GM18868 (cell line): ENCODE results near the gene CYP19A1.

Source experiments
- ATAC-seq: cut with Tn5 transposase; IDR thresholded peaks from one replicate; pipeline ENCODE4 v1.9.1; 2021; ENCODE audit warnings: mild to moderate bottlenecking, moderate library complexity; ENCODE audit not compliant: unreplicated experiment

The CYP19A1 gene

DNA sequence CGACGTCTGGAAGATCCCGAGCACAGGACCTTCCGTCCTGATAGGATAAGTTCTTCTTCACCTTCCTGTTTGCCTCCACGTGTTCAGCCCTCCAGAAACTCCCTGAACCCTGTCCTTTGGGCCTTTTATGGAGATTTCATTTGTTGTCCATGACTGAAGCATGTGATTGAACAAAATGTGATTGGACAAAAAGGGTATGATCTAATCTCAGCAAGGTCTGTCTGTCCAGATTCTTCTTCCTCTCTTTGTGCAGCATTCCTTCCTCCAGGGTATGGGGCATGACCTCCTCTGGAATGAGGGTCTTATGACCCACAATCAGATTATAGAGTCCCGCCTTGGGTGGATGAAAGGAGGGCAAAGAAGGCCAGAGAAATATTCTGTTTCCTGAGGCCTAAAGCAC, at the start of gene CYP19A1:
TSS of gene CYP19A1 (minus strand) at position 101 of the 400 bp plus-strand sequence. CDS start 95,684 bp downstream, outside the sequence.
- ATAC-seq = no peak

DNA sequence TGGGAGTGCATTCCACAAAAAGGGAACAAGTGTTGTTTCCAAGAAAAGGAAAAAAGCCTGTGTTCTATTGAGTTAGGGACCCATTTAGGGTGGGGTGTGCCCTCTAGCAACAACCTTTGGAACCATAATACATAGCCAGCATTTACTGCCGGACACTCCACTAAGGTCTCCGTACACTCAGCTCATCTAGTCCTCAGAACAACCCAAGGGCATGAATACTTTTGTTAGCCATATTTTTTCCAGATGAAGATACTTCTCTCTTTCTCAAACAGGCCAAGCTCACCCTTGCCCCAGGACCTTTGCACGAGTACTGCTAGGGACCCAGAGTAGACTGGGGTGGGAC, 49.3 kb upstream of the CYP19A1 start:
- no peak for ATAC-seq

- no peak for ATAC-seq
These were observed 48.7 kb upstream of the CYP19A1 start for GRCh38 chr15:51386960-51387698.

DNA sequence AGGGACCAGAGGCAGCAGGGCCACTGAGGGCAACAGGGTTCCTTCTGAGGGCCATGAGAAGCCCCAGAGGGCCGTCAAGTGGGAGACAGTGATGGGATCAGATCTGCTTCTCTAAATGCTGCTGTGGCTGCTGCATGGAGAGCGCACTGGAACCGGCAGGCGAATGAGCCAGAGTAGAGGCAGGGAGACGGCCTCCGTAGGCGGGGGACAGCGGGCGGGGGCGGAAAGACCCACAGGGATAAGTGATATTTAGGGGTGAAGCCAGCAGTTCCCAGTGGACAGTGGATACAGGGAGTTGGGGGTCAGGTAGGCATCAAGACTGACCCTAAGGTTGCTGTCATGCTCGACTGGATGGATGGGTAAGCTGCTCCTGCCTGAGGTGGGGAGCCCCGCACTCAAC, 48.1 kb upstream of the CYP19A1 start:
- ATAC-seq = no peak

GRCh38 chr15:51386029-51386428, 47.6 kb upstream of the CYP19A1 start:
- no peak for ATAC-seq

- no peak for ATAC-seq
These were observed 44.4 kb upstream of the CYP19A1 start for GRCh38 chr15:51382787-51383186.

- ATAC-seq = peak; percentile 83
These were observed 42.8 kb upstream of the CYP19A1 start for GRCh38 chr15:51380999-51381806.

GRCh38 chr15:51379390-51379789, 41.0 kb upstream of the CYP19A1 start:
- no peak for ATAC-seq

DNA sequence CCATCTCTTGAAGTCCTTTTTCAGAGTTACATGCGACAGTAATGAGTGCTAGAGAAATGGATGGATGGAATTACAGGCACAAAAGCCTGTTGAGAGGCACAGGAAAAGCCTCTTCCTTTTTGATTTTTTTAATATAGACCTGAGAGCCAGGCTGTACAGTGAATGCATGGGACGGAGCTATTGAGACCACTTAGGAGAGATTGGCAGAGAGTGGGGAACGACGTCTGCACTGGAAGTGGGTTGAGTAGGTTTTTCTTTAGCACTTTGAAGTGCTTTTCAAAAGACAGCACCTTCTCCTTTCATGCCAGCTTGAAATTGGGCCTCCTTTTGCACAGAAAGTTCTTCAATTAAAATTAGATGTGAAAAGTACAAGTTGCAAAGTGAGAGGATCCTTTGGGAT, 40.0 kb upstream of the CYP19A1 start:
- ATAC-seq = no peak

DNA sequence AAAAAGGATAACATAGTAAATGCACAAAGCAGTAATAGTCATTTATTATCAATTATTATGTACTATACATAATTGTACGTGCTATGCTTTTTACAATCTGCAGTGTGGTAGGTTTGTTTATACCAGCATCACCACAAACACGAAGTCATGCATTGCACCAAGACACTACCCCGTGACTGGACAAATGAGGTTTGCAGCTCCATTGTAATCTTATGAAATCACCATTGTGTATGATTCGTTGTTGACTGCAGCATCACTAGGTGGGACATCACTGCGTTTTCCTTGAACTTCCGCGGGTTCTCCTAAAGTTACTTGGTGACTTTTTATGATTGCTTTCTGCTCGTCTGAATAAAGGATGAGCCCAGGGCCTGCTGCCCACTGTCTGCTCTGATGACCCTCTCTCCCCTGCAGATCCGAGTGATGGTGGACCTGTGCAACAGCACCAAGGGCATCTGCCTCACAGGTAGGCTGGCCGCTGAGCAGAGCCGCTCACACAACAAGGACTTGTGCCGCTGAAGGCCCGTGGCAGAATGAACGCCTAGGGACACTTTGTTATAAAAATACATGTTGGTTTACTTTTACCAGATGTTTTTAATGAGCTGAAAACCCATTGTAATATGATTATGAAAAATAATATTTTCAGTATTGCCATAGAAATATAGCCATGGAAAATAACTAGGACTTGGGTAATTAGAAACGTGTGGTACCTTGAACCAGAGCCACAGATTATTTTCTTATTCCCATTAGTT, 38.8 kb upstream of the CYP19A1 start:
- ATAC-seq = no peak

DNA sequence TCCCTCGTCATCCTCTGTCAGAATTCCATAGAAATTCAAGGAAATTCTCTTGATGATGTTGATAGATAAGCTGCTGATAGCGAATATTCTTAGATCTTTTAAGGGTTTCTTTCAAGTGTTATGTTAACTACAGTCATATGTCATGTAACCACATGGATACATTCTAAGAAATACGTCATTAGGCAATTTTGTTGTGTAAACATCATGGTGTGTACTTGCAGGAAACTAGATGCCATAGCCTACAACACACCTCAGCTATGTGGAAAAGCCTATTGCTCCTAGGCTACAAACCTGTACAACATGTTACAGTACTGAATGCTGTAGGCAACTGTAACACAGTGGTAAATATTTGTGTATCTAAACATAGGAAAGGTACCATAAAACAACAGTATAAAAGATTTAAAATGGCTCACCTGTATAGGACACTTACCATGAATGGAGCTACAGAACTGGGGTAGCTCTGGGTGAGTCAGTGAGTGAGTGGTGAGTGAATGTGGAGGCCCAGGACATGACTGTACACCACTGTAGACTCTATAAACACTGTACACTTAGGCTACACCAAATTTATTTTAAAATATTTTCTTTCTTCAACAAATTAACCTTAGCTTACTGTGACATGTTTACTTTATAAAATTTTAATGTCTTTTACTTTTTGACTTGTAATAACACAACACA, 37.7 kb upstream of the CYP19A1 start:
- no peak for ATAC-seq

DNA sequence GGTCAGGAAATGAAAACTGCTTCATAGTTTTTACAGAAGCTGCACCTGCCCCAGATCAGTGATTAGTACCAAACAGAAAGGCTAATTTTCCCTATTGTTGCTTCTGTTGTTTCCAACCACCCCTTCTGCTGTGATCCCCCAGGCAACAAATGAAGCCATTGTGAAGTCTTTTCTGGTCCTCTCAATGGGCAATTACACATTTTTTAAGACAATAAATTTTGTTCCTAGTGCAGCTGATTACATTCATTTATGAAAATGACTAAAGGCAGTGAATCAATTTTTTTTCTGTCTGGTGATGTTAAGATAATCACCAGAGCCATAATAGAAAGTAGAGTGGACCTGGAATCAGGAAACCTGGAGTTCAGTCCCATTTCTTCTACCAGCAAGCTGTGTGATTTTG, 35.7 kb upstream of the CYP19A1 start:
- no peak for ATAC-seq

DNA sequence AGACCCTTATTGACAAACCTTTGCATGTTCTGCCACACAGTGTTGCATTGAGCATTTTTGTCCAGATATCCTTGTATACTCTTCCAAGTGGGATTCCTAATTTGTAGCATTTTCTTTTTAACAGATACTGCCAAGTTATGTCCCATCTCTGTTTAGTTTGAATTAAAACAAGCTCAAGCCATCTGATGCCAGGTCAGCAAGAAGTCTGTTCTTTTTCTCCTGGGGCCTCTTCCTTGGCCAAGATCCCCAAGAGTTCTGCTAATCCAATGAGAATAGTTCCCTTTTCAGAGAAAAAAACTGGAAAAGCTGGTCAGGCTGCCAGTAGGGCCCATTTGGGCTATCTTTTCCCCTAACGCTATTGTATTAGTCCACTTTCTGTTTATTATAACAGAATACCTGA, 32.9 kb upstream of the CYP19A1 start:
- no peak for ATAC-seq

DNA sequence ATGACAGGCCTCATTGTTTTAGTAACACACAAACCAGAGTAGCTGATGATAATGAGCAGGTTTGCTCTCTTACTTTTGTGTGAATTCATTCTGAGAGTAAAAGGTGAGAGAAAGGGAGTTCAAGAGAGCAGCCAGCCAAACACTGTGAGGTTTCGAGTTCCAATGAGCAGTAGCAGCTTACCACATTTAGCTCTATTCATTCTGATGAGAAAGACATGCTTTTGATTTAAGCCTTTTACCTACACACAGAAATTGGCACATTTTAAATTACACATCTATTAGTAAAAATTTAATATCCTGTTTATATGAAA, 31.0 kb upstream of the CYP19A1 start:
- peak; percentile 62 for ATAC-seq

DNA sequence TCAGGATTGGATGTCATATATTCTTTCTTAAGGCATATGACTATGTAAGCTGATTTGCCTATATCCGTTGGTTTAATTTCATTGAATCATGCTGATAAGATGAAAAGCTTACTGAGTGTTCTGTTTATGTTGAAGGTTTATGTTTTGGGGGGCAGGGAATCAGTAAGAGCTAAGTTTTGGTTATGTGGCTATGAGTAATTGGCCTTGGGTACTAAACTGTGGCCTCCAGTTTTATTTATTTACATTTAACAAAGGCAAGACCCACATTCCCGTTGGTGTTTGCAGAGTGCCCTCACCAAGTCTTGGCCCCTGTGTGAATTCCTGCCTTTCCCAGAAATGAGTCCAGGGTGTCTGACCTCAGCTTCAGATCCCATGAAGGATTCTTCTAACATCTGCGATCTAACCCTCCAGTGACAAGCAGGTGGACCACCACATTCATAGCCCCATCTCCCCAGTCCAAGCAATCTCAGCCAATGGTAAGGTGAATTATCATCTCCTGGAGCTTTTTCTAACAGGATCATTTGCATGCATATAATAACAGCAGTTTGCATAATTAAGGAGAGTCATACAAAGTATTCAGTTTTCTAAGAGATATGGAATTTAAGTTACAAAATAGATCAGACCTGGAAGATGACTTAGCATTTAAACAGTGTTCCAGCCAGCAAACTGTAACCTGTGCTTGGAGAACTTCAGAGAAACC, 30.5 kb upstream of the CYP19A1 start:
- ATAC-seq = no peak

DNA sequence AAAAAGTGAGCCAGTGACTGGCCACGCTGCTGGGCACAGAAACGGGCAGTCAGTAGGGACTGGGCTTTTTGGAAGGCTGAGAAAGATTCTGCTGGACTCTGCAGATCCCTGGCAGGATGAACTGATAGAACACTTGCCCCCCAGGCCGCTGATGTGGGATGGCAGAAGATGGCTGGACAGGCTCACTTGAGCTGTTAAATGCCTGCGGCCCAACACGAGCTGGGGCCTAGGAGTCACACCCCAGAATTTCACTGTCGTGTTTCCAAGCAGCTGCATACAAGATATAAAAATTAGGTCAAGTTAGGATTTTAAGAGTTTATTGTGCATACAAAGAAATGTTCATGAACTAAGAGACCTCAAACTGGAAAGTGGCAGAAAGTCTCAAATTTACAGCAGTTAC, 29.9 kb upstream of the CYP19A1 start:
- ATAC-seq = no peak

DNA sequence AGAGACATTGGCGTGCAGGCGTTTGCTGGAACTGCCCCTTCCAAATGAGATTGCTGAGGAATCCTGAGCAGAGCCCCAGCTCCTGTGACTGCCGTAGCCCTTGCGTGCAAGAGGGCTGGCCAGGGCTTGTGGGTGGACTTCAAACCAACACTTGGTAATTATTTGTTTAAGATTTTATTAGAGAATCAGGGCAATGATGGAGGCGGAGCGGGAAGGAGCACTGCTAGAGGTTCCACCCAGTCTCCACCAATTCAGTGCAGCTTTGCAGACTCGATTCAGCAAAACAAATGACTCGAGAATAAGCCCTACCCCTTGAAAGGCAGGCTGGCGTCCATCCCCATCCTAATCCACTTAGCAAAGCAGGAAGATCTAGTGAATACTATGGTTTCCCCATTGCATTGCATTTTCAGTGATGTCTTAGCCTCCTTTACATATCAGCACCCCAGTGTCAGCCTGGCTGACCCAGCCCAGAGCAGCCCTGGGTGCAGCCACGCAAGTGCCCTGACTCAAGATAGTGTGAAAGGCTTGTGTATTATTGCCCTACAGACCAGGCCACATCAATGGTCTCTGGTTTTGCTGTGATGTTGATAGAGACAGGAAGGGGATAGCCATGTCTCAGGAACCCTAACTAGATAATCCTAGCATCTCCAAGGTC, 29.1 kb upstream of the CYP19A1 start:
- ATAC-seq = no peak

GRCh38 chr15:51366920-51367319, 28.5 kb upstream of the CYP19A1 start:
- no peak for ATAC-seq

- ATAC-seq = no peak
These were observed 27.7 kb upstream of the CYP19A1 start for GRCh38 chr15:51366071-51366470.

- ATAC-seq = no peak
These were observed 27.0 kb upstream of the CYP19A1 start for GRCh38 chr15:51365417-51365816.
